ENCODE measurements around the gene SEMA5A.

DNA sequence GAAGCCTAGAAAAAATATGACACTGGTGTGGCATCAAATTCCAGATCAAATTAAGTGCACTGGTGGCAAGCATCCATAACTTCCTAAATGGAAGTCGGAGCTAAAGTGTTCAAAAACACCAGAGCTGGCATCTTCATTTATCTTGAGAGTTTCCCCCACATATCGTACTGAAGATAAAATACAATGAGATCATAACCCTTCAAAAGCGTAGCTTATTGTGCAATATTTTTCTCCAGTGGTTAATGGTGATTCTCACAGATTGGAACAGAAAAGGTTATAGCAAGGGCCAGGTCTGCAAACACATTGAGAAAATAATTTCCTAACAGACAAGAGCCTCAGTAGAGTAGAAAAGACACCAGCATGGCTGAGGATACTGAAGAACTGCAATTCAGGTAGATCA is 147.6 kb downstream of the SEMA5A start:
- TF ChIP-seq, protein P1, sequence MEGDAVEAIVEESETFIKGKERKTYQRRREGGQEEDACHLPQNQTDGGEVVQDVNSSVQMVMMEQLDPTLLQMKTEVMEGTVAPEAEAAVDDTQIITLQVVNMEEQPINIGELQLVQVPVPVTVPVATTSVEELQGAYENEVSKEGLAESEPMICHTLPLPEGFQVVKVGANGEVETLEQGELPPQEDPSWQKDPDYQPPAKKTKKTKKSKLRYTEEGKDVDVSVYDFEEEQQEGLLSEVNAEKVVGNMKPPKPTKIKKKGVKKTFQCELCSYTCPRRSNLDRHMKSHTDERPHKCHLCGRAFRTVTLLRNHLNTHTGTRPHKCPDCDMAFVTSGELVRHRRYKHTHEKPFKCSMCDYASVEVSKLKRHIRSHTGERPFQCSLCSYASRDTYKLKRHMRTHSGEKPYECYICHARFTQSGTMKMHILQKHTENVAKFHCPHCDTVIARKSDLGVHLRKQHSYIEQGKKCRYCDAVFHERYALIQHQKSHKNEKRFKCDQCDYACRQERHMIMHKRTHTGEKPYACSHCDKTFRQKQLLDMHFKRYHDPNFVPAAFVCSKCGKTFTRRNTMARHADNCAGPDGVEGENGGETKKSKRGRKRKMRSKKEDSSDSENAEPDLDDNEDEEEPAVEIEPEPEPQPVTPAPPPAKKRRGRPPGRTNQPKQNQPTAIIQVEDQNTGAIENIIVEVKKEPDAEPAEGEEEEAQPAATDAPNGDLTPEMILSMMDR (IDR thresholded peaks at IDR 0.05), result no peak
- no peak for TF ChIP-seq POLR2A (IDR thresholded peaks at IDR 0.05)
